IPS DF 19.7 (cell line): ENCODE measurements around the gene UNC80.

Experiments
- DNase-seq: peaks from one replicate; pipeline ENCODE4 v3.0.0-alpha.2; 2013; ENCODE audit warnings: low read depth, low spot score

UNC80 gene

GRCh38 chr2:209806318-209806717, 34.7 kb downstream of the UNC80 start:
- DNase-seq, result no peak

GRCh38 chr2:209808521-209808920, 36.9 kb downstream of the UNC80 start:
- DNase-seq, result no peak

GRCh38 chr2:209809256-209809655, 37.6 kb downstream of the UNC80 start:
- no peak for DNase-seq

GRCh38 chr2:209817844-209818271, 46.2 kb downstream of the UNC80 start:
- DNase-seq, result peak; percentile 91

- DNase-seq, result no peak
Measured at GRCh38 chr2:209818939-209819338, 47.3 kb downstream of the UNC80 start.

- no peak for DNase-seq
Measured at GRCh38 chr2:209821806-209822205, 50.2 kb downstream of the UNC80 start.

GRCh38 chr2:209823484-209823883, 51.9 kb downstream of the UNC80 start:
- no peak for DNase-seq

- DNase-seq, result no peak
Measured at GRCh38 chr2:209824391-209824790, 52.8 kb downstream of the UNC80 start.

- DNase-seq, result no peak
Measured at GRCh38 chr2:209830722-209831465, 59.3 kb downstream of the UNC80 start.

- no peak for DNase-seq
Measured at GRCh38 chr2:209834767-209835166, 63.1 kb downstream of the UNC80 start.

- no peak for DNase-seq
Measured at GRCh38 chr2:209840434-209840833, 68.8 kb downstream of the UNC80 start.

- DNase-seq, result no peak
Measured at GRCh38 chr2:209845666-209846065, 74.0 kb downstream of the UNC80 start.

- no peak for DNase-seq
Measured at GRCh38 chr2:209864716-209865295, 93.2 kb downstream of the UNC80 start.

- DNase-seq, result no peak
Measured at GRCh38 chr2:209868271-209868994, 96.8 kb downstream of the UNC80 start.

GRCh38 chr2:209870067-209870466, 98.4 kb downstream of the UNC80 start:
- no peak for DNase-seq

- peak; percentile 80 for DNase-seq
Measured at GRCh38 chr2:209872675-209873074, 101.0 kb downstream of the UNC80 start.

GRCh38 chr2:209875270-209875669, 103.6 kb downstream of the UNC80 start:
- no peak for DNase-seq

GRCh38 chr2:209876211-209876610, 104.6 kb downstream of the UNC80 start:
- no peak for DNase-seq

GRCh38 chr2:209878701-209879100, 107.1 kb downstream of the UNC80 start:
- no peak for DNase-seq

- DNase-seq, result no peak
Measured at GRCh38 chr2:209900638-209901037, 129.0 kb downstream of the UNC80 start.

- no peak for DNase-seq
Measured at GRCh38 chr2:209901172-209901571, 129.5 kb downstream of the UNC80 start.

GRCh38 chr2:209905691-209906090, 134.1 kb downstream of the UNC80 start:
- DNase-seq, result no peak

- DNase-seq, result no peak
Measured at GRCh38 chr2:209907746-209908145, 136.1 kb downstream of the UNC80 start.
